GM19351 (cell line): ENCODE measurements around the gene ADGRG7.

Source experiments
- ATAC-seq: cut with Tn5 transposase; IDR thresholded peaks from one replicate; pipeline ENCODE4 v1.9.1; 2021; ENCODE audit warnings: mild to moderate bottlenecking, moderate library complexity; ENCODE audit not compliant: unreplicated experiment

The ADGRG7 gene

GRCh38 chr3:100732435-100732834, 123.0 kb downstream of the ADGRG7 start:
- no peak for ATAC-seq

GRCh38 chr3:100737334-100737733, 127.9 kb downstream of the ADGRG7 start:
- ATAC-seq: no peak

GRCh38 chr3:100740207-100740606, 130.8 kb downstream of the ADGRG7 start:
- ATAC-seq: no peak

DNA sequence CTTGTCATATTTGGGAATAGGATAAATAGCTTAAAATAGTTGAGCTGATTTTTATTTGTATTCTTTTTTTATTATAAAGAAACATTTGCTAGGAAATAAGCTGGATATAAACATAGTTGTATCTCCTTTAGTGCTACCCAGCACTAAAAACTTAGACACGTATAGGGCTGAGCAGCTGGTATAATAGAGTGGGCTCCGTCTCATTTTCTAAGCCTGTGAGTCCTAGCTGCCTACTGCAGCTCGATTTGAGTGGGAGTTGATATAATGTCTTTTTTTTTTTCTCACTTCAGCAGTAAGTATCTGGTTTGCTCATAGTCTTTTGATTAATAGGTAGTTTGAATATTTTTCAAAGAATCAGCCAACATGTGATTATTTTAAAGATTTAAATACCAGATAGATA, 134.1 kb downstream of the ADGRG7 start:
- no peak for ATAC-seq

DNA sequence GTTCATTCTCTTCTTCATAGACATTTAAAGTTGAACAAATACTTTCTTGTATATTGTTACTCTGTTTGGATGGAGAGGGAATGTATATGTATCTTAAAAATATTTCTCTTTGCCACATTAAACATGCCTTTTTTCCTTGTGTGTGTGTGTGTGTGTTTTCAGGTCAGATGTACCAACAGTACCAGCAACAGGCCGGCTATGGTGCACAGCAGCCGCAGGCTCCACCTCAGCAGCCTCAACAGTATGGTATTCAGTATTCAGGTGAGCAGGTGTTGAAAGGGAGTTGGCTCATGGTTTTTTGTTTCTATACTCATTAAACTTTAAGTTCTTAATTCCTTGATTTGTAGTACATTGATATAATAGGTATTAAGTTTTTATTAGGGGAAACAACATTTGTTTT, 135.3 kb downstream of the ADGRG7 start:
- ATAC-seq: no peak
